ENCODE results near the gene AREG.
"Not testable (repeated sequence)": the region's sequence is repeated elsewhere in the genome, so short reads cannot be mapped to it uniquely, and the experiment has no call there.

AREG gene

GRCh38 chr4:74444891-74445642 lies at the start of gene AREG:
AREG (plus strand) TSS chr4:74445136; CDS start chr4:74445346, 210 bp downstream.
- peak; percentile 47 for TF ChIP-seq CTCF (IDR thresholded peaks at IDR 0.05; ENCODE audit: low read depth, low read length, missing control alignments)
- peak; percentile 50 for DNase-seq (ENCODE audit: low read depth)
- H3K4me3 ChIP-seq (ENCODE audit: low read depth, low read length), result peak within 1 kb of the TSS; percentile 50

GRCh38 chr4:74395633-74396032 lies 49.3 kb upstream of the AREG start:
- DNase-seq (ENCODE audit: low read depth), result no peak
- TF ChIP-seq CTCF (IDR thresholded peaks at IDR 0.05; ENCODE audit: low read depth, low read length, missing control alignments), result no peak
- no peak overlapping the region for H3K4me3 ChIP-seq (ENCODE audit: low read depth, low read length)

GRCh38 chr4:74397748-74398426 lies 47.0 kb upstream of the AREG start:
- TF ChIP-seq CTCF (IDR thresholded peaks at IDR 0.05; ENCODE audit: low read depth, low read length, missing control alignments), result no peak
- no peak for DNase-seq (ENCODE audit: low read depth)
- H3K4me3 ChIP-seq (ENCODE audit: low read depth, low read length), result peak overlapping the region; percentile 65

- DNase-seq (ENCODE audit: low read depth); H3K4me3 ChIP-seq (ENCODE audit: low read depth, low read length): not testable (repeated sequence)
Observed at GRCh38 chr4:74398894-74399589, 45.9 kb upstream of the AREG start.

GRCh38 chr4:74400395-74400794 lies 44.5 kb upstream of the AREG start:
- no peak for TF ChIP-seq CTCF (IDR thresholded peaks at IDR 0.05; ENCODE audit: low read depth, low read length, missing control alignments)
- DNase-seq (ENCODE audit: low read depth), result no peak
- no peak overlapping the region for H3K4me3 ChIP-seq (ENCODE audit: low read depth, low read length)

GRCh38 chr4:74402692-74403456 lies 42.1 kb upstream of the AREG start:
- no peak for DNase-seq (ENCODE audit: low read depth)
- no peak overlapping the region for H3K4me3 ChIP-seq (ENCODE audit: low read depth, low read length)
- TF ChIP-seq CTCF (IDR thresholded peaks at IDR 0.05; ENCODE audit: low read depth, low read length, missing control alignments), result no peak

GRCh38 chr4:74407891-74408290 lies 37.0 kb upstream of the AREG start:
- H3K4me3 ChIP-seq (ENCODE audit: low read depth, low read length), result no peak overlapping the region
- TF ChIP-seq CTCF (IDR thresholded peaks at IDR 0.05; ENCODE audit: low read depth, low read length, missing control alignments), result no peak
- DNase-seq (ENCODE audit: low read depth), result no peak

All from GM12864 (cell line).